T follicular helper cell (primary cell): ENCODE data around the gene NLK.
"Not testable (repeated sequence)": the region's sequence is repeated elsewhere in the genome, so short reads cannot be mapped to it uniquely, and the experiment has no call there.

Source experiments
- DNase-seq: peaks from one replicate; pipeline ENCODE4 v3.0.0-alpha.2; 2020; ENCODE audit warnings: low read depth

Gene NLK

DNA sequence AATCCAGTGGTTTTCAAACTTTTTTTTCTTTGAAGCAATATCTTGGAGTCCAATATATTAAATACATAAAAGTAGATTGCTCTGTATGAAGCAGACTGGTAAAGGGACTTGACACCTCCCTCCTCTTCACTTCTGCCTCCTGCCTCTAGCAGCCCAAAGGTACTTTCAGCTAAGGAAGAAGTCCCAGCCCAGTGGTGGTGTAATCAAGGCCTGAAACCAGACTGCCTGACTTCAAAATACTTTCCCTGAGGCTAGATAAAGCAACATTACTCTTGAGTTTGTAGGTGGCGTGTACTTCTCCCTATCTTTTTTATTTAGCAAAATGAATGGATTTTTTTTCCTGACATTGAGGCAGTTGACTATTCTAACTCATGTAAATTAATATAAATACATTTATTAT, 154.2 kb downstream of the NLK start:
- no peak for DNase-seq

- no peak for DNase-seq
These were observed 156.6 kb downstream of the NLK start for GRCh38 chr17:28199115-28199514.

GRCh38 chr17:28199728-28200127, 157.3 kb downstream of the NLK start:
- no peak for DNase-seq

DNA sequence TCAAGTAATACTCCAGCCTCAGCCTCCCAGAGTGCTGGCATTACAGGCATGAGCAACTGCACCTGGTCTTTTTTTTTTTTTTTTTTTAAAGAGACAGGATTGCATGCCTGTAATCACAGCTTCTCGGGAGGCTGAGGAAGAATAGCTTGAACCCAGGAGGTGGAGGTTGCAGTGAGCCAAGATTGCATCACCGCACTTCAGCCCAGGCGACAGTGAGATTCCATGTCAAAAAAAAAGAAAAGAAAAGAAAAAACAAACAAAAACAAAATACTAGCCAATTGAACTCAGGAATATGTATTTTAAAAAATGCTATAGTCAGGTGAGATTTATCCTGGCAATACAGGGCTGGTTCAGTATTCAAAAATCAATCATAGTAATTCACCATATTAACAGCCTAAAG, 158.8 kb downstream of the NLK start:
- DNase-seq, result no peak

DNA sequence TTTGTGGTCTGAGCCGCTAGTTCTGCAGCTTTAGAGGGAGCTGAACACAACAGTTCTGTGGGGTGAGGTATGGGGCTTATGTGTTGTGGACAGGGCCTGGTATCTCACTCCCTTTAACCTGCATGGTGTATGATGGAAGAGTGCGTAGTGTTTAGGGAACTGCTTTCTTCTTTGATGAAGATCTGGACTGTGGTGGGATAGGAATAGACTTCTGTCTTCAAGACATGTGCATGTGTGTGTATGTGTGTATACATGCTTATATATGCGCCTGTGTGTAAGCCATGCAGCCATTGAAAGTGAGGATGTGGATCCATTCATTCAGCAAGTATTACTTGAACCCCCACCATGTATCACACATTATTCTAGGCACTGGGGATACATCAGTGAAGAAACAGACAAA, 161.8 kb downstream of the NLK start:
- no peak for DNase-seq

DNA sequence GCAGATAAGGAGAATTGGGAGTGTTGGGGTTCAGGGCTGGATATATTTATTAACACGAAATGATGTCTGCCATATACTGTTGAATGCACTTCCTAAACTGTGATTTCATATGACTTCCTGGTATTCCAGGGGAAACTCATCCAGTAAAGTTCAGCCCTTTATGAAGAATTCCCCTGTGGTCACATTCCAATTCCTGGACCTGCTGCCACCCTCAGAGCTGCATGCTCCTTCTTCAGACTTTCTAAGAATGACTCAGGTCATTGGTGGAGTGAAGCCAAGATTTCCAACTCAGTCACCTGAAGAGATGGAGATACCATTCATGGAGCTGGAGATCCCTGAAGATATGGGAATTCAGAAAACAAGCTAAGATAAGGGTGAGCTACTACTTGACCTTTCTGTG, 162.3 kb downstream of the NLK start:
- DNase-seq, result no peak

GRCh38 chr17:28206292-28206691, 163.8 kb downstream of the NLK start:
- DNase-seq, result no peak

- DNase-seq, result no peak
These were observed 169.3 kb downstream of the NLK start for GRCh38 chr17:28211811-28212210.

DNA sequence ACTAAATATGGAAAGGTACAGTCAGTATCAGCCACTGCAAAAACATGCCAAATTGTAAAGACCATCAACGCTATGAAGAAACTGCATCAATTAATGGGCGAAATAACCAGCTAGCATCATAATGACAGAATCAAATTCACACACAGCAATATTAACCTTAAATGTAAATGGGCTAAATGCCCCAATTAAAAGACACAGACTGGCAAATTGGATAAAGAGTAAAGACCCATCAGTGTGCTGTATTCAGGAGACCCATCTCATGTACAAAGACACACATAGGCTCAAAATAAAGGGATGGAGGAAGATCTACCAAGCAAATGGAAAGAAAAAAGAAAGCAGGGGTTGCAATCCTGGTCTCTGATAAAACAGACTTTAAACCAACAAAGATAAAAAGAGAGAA, 171.1 kb downstream of the NLK start:
- not testable (repeated sequence) for DNase-seq

DNA sequence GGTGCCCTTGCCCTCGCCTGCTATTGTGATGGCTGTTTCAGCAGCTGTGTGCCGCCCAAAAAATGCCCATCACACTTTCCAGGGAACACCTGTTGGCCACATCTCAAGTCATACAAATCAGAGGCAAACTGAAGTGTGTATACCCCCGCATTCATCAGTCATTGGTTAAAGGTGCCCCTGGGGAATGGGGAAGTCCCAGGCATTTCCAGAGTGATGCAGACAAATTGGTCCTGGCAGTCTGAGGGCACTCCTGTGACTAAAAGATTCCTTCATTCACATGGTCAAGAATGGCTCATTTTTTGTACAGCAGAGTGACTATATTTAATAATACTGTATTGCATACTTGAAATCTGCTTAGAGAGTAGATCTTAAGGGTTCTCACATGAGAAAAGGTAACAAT, 173.6 kb downstream of the NLK start:
- DNase-seq, result no peak

GRCh38 chr17:28216528-28216927, 174.1 kb downstream of the NLK start:
- no peak for DNase-seq

DNA sequence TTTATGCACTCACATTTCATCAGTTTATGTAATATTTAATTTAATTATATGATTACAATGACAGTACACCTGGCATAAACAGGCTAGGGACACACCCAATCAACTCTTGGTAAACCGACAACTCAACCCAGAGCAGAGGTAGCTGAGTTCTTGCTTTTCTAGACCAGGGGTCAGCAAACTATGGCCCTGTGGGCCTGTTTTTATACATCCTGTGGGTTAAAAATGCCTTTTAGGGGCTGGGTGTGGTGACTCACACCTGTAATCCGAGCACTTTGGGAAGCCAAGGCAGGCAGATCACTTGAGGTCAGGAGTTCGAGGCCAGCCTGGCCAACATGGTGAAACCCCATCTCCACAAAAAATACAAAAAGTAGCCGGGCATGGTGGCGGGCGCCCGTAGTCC, 177.3 kb downstream of the NLK start:
- no peak for DNase-seq

DNA sequence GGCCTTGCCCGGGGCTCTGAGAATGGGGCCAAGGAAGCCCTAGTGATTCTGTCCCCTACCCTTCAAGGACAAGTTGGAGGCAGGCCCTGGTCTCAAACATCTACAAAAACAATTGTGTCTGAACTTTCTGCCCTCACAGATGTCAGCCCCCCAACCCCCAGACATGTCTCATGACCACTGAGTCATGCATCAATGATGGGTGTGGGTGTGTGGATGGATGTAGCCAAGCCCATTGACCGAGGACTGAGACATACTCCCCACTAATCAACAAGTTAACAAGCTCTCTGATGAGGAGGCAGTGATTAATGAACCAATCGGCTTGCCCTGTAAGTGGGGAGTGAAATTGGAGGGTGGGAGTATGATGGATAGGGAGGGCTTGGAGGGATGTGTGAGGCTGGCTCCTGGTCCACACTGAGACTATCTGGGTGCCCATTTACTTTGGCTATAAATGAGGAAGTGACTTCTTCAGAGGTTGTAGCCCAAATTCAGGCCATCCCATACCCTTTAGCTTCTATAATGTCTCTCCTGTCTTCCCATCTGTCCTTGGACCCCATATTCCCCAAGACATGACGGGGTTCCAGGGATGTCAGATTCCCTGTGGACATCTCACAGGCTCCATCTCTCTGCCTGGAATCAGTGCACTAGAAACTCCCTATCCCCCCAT, 179.4 kb downstream of the NLK start:
- no peak for DNase-seq

DNA sequence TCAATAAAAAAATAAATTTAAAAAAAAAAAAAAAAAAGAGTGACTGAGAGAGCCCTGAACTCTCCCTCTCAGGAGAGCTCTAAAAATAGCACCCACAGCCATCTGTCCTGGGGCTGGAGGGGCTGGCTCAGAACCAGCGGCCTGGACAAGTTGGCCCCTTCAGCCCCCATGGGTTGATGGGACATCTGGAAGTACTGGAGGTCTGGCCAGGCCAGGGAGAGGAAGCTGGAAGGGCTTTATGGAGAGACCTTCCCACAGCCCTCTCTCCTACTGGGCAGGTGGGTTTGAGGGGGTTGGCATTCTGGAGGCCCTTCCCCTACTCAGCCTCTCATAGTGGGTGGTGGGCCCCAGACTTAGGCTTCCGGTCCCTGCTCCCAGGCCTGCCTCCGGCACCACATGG, 182.8 kb downstream of the NLK start:
- no peak for DNase-seq

GRCh38 chr17:28225867-28226266, 183.4 kb downstream of the NLK start:
- no peak for DNase-seq

DNA sequence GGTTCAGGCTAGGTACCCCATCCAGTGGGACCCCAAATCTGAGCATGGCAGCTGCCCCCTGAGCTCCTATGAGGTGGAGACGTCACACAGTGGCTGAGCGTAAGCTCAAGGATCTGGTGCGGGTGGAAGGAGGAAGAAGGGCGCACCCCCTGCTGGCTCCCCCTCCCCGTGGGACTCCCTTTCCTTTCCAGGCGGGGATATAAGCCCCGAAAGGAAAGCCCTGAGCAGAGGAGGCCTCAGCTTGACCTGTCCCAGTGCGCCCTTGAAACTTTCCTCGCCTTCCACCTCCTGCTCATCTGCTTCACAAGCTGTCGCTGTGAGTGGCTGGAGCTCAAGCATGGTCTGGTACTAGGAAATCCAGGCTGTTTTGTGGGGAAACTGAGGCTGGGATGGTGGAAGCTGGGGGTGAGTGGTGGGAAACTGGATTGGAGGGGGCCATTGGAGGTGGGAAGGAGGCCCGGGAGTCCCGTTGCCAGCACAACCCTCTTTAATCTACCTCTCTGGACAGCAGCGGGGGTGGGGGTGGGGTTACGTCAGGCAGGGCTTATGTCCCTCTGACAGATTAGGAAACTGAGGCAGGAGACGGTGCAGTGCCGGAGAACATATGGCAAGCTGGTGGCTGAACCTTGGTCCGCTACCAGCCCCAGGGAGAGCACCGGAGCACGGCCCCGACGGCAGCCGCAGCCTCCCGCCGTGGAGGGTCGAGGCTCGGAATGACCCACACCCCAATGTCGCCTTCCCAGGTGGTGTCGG, 184.3 kb downstream of the NLK start:
- no peak for DNase-seq

DNA sequence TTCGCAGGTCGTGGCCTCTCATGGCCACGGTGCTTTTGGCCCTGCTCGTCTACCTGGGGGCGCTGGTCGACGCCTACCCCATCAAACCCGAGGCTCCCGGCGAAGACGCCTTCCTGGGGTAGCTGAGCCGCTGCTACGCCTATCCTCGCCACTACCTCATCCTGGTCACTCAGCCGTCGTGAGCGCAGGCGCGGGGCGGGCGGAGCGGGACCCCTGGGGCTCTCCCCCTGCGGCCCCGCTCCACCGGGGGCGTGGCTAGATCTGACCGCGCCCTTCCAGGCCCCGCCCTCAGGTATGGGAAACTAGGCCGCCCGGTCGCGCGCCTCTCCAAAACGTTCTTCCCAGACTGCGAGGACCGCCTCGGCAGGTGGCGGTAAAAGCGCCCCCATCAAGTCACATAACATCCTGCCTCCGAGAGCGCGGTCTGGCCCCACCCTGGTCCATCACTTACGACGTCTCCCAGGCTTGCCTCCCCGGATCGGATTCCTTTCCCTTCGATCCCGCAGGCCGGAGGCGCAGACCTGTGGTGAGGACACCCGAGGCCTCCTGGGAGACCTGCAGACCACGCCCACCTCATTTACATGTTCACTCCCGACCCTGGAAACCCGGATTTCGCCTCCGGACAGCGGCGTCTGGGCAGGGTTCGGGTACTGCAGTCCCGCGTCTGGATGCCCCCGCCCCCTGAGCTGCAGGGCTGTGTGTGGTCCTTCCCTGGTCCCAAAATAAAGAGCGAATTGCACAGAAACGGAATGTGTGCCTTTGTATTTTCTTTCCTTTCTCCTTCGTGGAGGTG, 185.0 kb downstream of the NLK start:
- no peak for DNase-seq

GRCh38 chr17:28228109-28228840, 185.8 kb downstream of the NLK start:
- DNase-seq, result no peak

- no peak for DNase-seq
These were observed 186.7 kb downstream of the NLK start for GRCh38 chr17:28228986-28229729.

GRCh38 chr17:28230011-28230410, 187.5 kb downstream of the NLK start:
- DNase-seq, result no peak

DNA sequence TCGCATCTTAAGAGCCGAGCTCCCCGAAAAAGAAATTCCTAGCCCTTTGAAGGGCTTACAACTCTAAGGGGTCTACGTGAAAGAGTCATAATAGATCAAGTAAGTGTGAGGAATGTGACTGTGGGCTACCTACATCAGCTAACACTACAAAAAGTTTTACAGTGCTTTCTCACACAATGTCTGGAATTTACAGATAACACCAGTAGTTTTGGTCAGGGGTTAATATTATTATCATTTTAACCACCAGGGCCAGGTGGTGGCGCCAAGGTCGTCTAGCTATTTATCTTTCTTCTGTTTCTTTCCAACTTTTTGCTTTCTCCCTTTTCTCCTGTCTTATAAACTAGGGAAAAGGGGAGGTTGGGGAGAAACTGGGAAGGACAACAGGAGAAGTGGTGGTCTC, 188.1 kb downstream of the NLK start:
- DNase-seq, result not testable (repeated sequence)

DNA sequence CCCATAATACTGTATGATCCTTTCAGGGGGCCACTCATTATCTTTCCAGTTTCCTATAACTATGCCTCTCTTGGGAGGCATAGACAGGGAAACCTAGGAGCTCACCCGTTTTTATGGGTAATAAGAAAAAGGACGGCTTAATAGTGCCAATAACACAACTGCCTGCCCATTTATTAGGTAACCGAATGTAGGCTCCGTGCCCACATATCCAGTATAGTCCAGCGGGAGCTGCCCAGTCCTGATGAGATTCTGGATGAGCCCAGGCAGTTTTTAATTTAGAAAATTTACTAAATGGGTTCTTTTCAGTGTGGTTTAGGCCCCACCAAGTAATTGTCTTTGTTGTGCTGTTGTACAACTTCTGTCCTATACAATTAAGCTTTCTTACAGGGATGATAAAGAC, 189.1 kb downstream of the NLK start:
- not testable (repeated sequence) for DNase-seq
